Measurements from ENCODE around the gene DSCAM.

The DSCAM gene

GRCh38 chr21:40765811-40766210 is 81.1 kb downstream of the DSCAM start:
- peak; percentile 74 for DNase-seq

- DNase-seq: no peak
Observed at GRCh38 chr21:40760821-40761220, 86.1 kb downstream of the DSCAM start.

GRCh38 chr21:40759061-40759460 is 87.9 kb downstream of the DSCAM start:
- DNase-seq: no peak

- no peak for DNase-seq
Observed at GRCh38 chr21:40757366-40757765, 89.6 kb downstream of the DSCAM start.

GRCh38 chr21:40754466-40754865 is 92.5 kb downstream of the DSCAM start:
- no peak for DNase-seq

- DNase-seq: no peak
Observed at GRCh38 chr21:40753756-40754155, 93.2 kb downstream of the DSCAM start.

GRCh38 chr21:40752125-40752524 is 94.8 kb downstream of the DSCAM start:
- DNase-seq: peak; percentile 82

- peak; percentile 36 for DNase-seq
Observed at GRCh38 chr21:40751221-40751620, 95.7 kb downstream of the DSCAM start.

GRCh38 chr21:40736145-40736544 is 110.8 kb downstream of the DSCAM start:
- no peak for DNase-seq

GRCh38 chr21:40733024-40733397 is 113.9 kb downstream of the DSCAM start:
- no peak for DNase-seq

GRCh38 chr21:40732253-40733023 is 114.5 kb downstream of the DSCAM start:
- peak; percentile 37 for DNase-seq

- no peak for DNase-seq
Observed at GRCh38 chr21:40731206-40731605, 115.8 kb downstream of the DSCAM start.

- DNase-seq: peak; percentile 57
Observed at GRCh38 chr21:40730426-40730800, 116.5 kb downstream of the DSCAM start.

- peak; percentile 53 for DNase-seq
Observed at GRCh38 chr21:40729761-40730425, 117.1 kb downstream of the DSCAM start.

GRCh38 chr21:40723966-40724365 is 123.0 kb downstream of the DSCAM start:
- no peak for DNase-seq

GRCh38 chr21:40723317-40723716 is 123.6 kb downstream of the DSCAM start:
- no peak for DNase-seq

GRCh38 chr21:40719615-40720014 is 127.3 kb downstream of the DSCAM start:
- DNase-seq: no peak

GRCh38 chr21:40717028-40717427 is 129.9 kb downstream of the DSCAM start:
- DNase-seq: no peak

GRCh38 chr21:40714536-40714935 is 132.4 kb downstream of the DSCAM start:
- DNase-seq: no peak

GRCh38 chr21:40707656-40708244 is 139.2 kb downstream of the DSCAM start:
- no peak for DNase-seq

- DNase-seq: no peak
Observed at GRCh38 chr21:40706806-40707655, 139.9 kb downstream of the DSCAM start.

- no peak for DNase-seq
Observed at GRCh38 chr21:40706176-40706575, 140.8 kb downstream of the DSCAM start.

GRCh38 chr21:40704141-40704540 is 142.8 kb downstream of the DSCAM start:
- no peak for DNase-seq

Measured in eye (tissue), 1 donor.